Limb (tissue), 2 donors: ENCODE results near the gene GALNT9.
"Not testable (repeated sequence)": the region's sequence is repeated elsewhere in the genome, so short reads cannot be mapped to it uniquely, and the experiment has no call there.

Experiments used
- DNase-seq, 2 donors: peaks; one replicate each; pipeline ENCODE4 v3.0.0-alpha.2; 2016; ENCODE audit errors: extremely low spot score in 2 of 2

Gene GALNT9

DNA sequence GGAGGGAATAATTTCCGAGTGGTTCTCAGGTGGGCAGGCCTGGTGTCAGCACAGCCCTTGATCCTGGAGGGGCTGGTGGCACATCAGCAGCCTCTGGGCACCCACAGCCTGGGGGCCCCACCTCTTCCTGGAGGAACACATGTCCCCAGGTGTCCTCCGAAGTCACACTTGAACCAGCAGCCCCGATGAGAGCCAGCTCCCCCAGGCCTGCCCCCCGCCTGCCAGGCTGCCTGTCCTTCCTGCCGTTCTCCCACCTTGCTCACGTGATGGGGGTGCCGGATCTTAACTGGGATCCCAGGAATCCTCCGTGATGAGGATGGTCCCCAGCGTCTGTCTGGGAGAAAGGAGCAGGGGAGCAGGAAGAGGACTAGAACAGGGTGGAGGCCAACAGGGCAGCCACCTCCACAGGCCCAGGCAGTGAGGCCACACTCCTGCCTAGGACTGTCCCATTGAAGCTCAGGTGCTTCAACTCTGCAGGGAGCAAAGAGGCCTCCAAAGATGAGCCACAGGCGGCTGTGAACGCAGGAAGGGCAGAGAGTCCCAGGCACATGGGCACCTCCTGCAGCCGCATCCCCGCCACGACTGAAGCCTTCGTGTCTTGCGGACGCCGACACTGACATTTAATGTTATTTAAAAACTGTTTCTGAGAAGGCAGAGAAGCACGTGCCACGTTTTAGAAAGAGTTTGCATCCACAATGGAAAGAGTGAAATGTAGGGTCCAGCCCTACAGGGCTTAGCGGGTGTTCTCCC, 77.5 kb downstream of the GALNT9 start:
- DNase-seq: no peak

DNA sequence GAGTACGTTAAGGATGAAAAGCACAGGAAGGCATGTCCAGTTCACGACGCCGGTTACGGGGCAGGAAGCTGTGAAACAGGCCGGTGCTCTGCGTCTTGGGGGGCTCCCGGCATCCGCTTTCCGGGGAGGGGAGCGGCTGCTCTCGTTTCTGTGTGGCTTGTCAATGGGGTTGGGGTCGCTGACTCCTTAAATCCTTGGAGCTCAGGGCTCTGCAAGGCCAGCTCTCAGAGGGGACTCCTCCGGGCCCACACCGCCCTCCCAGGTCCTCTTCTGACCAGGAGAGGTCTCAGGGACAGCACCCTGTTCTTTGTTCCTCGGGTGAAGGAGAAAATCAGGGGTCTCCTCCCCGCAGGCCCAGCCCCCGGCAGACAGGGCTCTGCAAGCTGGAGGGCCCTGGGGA, 78.1 kb downstream of the GALNT9 start:
- no peak for DNase-seq

DNA sequence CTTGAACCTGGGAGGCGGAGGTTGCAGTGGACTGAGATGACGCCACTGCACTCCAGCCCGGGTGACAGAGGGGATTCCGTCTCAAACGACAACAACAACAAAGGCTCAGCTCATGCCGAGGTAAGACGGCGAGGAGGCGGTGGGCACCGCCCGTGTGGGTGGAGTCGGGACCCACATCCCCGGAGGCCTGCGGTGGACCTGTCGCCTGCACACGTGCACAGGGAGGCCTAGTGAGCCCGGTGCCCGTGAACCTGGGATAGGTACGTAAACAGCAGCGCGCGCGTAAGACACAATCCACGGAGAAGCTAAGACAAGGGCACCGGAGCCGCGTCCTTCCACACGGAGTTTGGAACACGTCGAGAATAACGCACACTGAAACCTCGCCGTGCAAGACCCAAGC, 78.7 kb downstream of the GALNT9 start:
- no peak for DNase-seq

DNA sequence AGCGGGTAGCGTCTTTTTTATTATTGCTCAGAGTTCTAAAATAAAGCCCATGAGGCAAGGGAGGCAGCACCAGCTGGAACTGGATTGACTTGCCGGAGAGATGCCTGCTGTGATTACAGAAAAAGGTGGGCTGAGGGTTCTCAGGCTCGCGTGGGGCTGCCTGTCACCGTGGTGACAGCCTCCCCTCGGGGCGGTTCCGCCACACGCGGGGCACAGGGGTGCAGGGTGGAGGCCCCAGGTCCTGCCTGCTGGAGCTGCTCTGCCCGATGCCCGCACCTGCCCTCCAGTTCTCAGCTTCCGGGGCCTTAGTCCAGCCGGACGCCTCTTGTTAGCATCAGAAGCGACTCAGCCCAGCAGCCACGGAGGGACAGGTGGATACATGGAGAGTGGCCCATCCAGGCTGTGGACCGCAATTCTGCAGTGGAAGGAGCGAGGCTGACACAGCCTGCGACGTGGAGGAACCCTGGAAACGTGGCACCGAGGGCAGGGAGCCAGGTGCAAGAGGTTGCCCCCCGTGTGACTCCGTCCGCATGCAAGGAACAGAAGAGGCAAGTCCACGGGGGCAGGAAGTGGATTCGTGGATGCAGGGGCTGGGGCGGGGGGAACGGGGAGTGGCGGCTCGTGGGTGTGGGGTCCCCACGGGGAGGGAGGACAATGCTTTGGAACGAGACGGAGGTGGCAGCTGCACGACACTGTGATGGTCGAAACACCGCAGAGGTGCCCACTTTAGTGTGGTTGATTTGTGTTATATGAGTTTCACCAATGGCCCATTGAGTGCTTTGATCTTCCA, 79.5 kb downstream of the GALNT9 start:
- DNase-seq: no peak

DNA sequence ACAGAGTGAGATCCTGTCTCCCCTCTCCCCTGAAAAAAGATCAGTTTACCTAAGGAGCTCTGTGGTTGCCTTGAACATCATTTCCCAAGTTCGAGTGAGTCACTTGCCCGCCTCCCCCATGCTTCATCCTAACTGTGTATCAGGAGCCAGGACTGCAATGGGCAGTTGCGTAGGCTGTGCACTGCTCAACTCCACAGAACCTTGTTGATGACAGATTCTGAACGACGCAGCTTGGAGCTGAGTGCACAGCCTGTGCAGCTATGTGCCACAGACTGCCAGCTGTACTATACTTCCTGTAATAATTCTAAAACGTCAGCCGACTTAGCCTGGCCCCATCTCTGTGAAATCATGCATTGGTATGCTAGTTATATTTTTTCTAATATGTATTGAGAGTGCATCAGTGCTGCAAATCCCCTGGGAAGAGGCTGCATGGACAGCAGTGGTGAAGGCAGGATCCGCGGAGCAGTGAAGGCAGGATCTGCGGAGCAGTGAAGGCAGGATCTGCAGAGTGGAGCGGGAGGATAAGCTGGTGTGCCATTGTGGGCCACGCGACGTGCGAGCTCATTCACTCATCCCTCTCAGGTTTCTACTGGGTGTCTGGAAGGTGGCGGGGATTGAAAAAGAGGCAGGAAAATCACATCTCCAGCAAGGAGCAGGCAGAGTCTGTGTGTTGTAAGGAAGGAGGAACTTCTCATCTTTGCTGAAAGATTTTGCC, 80.8 kb downstream of the GALNT9 start:
- no peak for DNase-seq

DNA sequence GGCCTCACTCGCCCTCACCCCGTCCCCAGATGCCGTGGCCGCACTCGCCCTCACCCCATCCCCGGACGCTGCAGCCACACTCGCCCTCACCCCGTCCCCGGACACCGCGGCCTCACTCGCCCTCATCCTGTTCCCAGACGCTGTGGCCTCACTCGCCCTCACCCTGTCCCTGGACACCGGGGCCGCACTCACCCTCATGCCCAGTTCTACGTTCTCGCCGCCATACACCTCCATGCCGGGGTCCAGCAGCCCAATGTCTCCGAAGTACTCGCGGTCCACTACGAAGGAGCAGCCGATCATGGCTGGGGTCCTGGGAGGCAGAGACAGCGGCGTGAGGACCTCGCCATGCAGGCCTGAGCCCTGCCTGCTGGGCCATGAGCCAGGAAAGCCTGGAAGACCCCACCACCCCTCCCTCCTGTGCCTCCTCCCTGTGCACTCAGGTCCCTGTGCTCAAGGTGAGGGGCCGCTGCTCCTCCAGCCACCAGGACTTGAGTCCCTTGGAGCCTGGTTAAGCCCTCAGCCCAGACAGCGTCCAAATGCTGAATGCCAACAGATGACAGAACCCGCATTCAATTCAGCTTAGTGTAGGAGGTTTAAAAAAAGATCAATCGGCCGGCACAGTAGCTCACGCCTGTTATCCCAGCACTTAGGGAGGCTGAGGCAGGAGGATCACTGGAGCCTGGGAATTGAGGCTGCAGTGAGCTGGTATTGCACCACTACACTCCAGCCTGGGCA, 81.5 kb downstream of the GALNT9 start:
- no peak for DNase-seq

DNA sequence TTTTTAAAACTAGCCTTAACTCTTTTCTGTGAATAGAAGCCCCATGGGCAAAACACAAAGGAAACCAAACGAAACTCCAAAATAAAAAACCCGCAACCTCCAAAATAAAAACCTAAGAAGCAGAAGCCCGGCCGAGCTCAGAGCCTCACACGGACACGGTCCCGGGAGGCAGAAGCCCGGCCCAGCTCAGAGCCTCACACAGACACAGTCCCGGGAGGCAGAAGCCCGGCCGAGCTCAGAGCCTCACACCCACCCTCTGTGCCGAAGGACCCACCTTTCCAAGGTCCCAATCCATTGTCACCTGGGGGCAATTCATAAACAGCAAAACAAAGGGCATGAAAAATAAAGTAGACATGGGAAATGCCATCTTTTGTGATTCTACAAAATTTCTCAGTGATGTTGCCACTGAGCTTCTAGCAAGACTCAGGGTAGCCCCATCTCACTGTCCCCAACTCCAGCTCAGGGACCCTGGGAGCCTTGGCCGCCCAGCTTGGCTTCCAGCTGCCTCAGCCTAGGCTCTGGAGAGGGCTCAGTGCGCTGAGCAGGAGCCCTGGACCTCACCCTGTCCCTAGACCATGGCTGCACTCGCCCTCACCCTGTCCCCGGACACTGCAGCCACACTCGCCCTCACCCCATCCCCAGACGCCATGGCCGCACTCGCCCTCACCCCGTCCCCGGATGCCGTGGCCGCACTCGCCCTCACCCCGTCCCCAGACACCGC, 82.2 kb downstream of the GALNT9 start:
- no peak for DNase-seq

DNA sequence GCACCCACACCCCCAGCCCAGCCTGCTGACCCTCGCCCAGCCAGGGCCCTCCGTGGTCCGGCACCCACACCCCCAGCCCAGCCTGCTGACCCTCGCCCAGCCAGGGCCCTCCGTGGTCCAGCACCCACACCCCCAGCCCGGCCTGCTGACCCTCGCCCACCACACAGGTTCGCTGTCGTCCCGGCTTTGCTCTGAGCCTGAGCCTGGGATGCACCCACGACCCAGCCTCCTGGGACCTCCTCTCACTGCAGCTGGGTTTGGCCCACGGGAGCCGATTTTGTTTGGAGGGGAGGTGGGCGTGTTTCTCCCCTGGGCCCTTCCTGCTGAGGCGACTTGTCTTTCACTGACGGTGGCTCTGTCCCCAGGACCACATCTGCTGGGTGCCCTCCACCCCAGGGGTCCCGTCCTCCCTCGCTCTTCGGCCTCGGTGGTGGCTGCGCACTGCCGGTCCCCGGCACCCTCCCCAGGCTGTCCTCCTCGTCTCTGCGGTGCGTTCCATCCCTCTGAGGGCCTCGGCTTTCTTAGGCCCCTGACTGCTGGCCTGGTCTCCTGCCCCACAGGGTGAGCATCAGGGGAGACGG, 83.8 kb downstream of the GALNT9 start:
- no peak for DNase-seq

DNA sequence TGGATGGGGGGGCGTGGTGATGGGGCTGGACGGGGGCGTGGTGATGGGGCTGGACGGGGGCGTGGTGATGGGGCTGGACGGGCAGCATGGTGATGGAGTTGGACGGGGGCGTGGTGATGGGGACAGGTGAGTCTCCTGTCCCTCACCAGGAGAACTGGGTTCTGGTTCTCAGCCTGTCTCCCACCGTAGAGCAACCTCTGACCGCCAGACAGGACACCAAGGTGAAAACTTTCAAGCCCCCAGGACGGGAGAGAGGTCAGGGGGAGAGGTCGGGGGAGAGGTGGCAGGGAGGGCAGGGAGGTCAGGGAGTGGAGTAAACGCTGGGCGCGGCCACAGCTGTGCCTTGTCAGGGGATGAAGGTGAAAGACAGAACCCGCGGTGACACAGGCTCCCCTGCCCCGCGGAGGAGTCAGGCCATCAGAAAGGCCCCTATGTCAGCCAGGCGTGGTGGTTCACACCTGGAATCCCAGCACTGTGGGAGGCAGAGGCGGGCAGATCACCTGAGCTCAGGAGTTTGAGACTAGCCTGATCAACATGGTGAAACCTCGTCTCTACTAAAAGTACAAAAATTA, 84.6 kb downstream of the GALNT9 start:
- DNase-seq: no peak

DNA sequence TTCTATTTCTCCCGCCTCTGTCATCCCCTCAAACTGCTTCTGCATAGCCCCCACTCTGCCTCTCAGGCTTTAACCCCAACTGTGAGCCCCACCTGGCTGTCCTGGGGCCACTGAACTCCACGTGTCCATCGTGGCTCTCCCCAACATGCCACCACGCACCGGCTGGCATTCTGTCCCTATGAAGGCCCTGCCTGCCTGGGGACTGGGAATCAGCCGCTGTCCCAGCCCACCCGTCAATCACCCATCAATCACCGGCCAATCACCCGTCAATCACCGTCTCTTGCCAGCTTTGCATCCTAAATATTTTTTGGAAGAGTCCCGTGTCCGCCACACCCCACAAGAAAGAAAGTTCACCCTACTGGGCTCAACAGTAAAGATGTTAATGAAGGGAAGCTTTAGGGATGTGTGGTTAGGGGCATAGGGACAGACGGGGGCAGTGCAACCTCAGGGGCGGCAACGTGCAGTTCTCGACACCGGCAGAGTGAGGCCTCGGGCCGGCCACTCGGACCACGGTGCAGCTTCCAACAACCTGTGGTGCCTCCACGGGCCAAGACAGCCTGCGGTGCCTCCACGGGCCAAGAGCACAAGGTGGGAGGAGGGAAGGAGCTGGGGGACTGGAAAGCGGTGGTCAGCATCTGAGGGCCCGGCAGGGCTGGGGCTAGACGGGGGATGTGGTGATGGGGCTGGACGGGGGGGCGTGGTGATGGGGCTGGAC, 85.6 kb downstream of the GALNT9 start:
- no peak for DNase-seq

DNA sequence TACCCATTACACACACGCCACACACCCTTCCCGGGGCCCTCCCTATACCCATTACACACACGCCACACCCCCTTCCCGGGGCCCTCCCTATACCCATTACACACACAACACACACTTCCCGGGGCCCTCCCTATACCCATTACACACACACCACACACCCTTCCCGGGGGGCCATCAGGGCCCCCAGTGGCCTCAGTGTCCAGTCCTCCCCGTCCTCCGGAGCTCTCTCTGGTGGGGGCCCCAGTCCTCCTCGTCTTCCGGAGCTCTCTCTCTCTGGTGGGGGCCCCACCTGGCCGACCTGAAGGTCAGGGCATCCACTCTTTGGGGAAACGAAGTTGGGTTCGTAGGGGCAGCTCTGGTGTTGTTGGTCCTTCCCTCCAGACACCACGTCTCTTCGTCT, 86.2 kb downstream of the GALNT9 start:
- not testable (repeated sequence) for DNase-seq

DNA sequence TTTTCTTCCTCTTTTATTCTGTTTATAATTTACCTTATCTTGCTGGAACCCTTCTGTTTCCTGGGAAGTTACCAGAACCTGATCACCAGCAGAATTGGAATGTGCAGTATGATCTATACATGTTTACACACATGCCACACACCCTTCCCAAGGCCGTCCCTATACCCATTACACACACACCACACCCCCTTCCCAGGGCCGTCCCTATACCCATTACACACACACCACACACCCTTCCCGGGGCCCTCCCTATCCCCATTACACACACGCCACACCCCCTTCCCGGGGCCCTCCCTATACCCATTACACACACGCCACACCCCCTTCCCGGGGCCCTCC, 88.8 kb downstream of the GALNT9 start:
- DNase-seq: not testable (repeated sequence)

DNA sequence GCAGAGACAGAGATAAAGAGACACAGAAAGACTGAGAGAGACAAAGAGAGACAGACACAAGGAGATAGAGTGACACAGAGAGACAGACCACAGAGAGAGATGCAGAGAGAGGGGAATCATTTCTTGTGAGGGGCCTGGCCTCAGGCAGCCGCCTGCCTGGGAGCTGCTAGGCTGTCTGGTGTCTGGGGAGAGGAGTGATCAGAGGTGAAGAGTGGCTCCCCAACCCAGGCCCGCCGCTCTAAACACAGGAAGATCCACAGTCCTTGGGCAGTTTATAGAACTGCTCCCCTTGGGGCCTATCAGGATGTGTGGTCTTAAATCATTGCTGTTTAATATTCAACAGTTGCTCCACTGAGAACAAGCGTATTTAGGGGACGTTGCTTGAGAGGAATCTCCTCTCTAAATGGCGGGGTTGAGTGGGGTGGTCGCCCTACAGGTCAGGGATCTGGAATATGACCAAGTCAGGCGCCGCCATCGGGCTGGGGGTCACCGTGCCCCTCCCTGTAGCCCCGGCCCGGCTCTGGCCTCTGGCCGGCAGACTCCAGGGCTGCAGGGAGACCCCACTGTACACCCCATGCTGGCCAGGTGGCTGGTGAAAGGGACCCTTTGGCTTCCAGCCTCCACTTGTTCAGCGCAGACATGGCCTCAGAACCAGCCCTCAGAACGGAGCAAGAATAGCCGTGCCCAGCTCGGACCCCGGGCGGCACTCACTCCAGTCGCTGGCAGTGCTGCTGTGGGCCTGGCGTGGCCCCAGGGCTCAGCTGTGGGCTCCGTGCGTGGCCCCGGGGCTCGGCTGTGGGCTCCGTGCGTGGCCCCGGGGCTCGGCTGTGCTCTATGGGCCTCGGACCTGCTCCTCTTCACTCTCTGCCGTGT, 89.4 kb downstream of the GALNT9 start:
- no peak for DNase-seq

DNA sequence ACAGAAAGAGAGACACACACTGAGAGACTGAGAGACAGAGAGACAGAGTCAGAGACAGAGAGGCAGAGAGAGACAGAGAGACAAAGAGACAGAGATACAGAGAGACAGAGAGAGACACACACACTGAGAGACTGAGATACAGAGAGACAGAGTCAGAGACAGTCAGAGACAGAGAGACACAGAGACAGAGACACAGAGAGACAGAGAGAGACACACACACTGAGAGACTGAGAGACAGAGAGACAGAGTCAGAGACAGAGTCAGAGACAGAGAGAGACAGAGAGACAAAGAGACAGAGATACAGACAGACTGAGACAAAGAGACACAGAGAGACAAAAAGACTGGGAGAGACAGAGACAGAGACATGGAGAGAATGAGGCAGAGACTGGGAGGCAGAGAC, 90.0 kb downstream of the GALNT9 start:
- DNase-seq: no peak

DNA sequence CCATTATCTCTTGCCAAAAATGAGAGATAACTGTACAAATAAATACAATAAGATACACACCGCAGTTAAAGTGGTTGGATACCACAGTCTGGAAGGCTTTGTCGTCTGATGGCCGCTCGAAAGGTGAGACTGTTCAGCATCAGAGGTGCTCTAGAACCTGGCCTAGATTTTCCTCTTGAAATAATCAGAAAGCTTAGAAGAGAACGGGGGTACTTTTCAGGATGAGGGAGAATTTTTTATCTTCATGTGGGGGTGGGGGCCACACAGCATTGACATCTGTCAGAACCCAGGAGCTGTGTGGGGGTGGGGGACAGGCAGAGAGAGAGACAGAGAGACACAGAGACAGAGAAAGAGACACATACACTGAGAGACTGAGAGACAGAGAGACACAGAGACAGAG, 90.5 kb downstream of the GALNT9 start:
- DNase-seq: no peak

DNA sequence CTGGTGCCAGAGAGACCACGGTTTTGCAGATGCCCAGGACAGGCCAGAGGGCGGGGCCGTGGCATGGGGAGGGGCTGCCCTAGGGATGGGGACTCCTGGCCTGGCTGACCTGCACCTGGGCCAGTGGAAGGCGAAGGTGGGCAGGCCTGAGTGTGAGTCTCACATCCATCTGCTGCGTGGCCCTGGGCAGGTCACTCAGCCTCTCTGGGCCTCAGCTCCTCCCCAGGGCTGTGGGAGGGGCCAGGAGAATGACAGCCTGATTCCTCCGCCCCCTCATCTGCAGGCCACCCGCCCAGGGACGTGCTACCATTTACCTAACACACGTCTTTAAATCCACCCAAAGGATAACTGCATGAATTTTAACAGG, 90.9 kb downstream of the GALNT9 start:
- no peak for DNase-seq

DNA sequence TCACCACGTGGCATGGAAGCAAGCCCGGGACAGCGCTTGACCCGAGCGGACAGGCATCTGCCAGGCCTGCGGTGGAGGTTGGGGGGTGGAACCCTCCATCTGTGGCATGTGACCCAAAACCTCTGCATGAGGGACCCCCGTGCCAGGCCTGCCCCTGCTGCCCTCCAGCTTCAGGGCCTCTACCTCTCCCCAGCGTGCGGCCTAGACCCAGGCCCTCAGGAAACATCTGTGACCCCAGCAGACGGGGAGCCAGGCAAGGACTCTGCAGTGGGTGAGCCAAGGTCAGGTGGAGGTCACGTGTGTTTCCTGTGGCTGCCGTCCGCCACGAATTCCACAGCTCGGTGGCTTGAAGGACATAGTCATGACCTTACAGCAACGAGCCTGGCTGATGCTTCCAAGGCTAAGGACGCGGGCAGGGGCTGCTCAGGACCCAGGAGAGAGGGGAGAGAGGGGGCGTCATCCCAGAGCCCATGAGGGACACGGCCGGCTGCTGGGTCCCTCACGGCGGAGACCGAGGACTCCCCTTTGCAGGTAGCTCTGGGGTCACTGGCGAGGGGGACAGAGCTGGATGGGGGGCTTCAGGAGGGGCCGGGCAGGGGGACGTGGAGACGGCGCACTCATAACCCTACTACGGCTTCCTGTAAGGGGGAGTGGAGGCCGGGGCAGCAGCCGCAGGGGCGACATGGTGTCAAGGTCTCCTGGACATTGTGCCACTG, 91.5 kb downstream of the GALNT9 start:
- DNase-seq: no peak
